Stimulated activated CD8-positive, alpha-beta memory T cell treated with anti-CD3 and anti-CD28 coated beads, Interleukin-7, amount 100 ng/mL, for 48 hours (primary cell): Measurements from ENCODE around the gene JADE2.

Source experiments
- DNase-seq, 2 donors: peaks; one replicate each; pipeline ENCODE4 v3.0.0-alpha.2; 2020; ENCODE audit warnings: low read depth in 1 of 2; ENCODE audit errors: extremely low read depth in 1 of 2

JADE2 gene

DNA sequence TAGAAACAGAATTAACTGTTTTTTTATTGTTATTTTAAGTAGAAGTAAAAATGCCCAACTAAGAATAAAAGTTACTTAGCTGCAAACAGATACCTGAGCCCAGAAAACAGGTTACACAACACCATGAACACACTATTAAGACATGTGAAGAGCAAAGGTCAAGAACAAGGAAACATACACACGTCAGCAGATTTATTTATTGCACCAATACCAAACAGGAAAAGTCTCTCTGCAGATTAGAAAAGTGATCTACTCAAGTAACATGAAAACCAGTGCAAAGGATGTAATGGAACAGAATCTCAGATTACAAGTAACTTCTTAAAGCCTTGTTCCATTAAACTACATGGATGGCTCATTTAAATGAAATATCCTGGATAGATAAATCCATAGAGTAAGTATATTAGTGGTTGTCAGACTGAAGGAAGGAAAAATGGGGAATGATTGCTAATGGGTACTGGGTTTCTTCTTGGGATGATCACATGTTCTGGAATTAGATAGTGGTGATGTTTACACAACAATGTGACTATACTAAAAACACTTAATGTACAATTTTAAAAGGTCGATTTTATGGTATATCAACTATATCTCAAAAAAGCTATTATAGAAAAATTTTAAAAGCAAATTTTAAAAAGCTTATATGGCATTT lies 101.0 kb downstream of the JADE2 start:
- DNase-seq: no peak
